Left forelimb (tissue), 1 donor: ENCODE results near the gene CELF1.
A peak's percentile ranks its signal among the peaks of the same experiment; 100 is the strongest.

Experiments used
- DNase-seq: peaks from one replicate; pipeline ENCODE4 v3.0.0-alpha.2; 2018; ENCODE audit warnings: low spot score

The CELF1 gene

DNA sequence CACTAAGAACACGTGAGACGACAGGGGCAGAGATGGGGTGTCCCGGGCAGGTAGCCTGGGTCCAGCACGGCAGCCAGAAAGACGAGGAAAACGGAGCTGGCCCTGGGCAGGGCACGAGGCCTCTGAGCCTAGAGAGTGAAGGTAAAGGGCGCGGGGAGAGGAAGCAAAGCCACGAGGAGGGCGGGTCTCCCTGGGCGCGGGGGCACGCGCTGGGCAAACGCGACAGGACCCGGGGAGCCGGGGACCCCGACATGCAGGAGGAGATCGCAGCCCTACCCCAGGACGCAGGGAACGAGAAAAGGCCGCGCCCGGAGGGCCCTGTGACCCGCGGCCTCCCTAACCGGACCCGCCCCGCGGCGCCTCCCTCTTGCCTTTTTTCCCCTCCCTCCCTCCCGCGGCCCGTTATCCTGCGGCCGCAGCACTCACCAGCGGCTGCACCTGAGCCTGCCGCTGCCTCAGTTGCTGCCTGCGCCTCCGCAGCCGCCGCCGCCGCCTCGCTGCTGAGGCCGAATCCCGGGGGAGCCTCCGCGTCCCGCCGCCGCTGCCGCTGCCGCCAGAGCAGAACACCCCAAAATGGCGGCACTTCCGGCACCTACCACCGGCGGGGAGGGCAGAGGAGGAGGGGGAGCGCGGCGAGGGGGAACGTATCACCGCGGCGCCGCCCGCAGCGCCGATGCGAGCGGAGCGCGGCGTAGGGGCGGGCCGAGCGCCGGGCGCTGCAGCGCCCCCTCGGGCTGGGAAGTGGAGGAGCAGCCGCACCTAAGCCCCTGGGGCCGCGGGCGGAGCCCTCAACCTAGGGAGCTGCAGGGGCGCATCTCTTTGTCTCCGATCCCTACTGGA lies at the start of gene CELF1:
Gene CELF1, minus strand, starts transcription at position 567 of the 840 bp plus-strand sequence. CDS start 53,609 bp downstream, outside the sequence.
- peak; percentile 95 for DNase-seq

DNA sequence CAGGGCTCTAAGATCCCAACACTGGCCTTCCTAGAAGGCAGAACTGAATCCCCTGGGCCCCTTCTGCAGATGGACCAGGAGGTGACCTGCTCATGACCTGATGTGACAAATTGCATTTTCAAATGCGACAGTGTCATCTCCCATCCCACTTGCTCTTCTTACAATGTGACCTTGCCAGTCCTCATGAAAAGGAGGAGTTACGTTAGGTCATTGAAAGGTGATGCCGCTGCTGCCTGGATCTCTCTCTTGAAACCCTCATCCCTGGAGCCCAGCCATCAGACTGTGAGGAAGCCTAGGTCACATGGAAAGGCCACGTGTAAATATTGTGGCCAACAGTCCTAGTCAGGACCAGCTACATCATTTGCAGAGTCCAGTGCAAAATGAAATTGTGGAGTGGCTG lies 47.0 kb upstream of the CELF1 start:
- no peak for DNase-seq

DNA sequence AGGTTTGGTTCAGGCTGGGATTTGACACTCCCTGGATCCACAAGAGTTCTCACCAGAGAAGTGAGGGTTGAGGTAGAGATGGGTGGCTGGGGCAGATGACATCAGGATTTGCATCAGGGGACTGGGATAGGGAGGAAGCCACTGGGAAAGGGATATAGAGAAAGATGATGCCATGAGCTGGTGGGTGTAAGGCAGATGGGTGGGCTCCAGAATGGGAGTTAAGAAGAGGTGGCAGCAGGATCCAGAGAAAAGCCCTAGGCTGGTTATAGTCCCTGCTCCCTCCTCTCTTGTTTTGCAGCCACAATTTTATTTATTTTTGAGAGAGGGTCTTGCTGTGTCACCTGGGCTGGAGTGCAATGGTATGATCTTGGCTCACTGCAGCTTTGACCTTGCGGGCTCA lies 43.0 kb upstream of the CELF1 start:
- DNase-seq, result no peak

DNA sequence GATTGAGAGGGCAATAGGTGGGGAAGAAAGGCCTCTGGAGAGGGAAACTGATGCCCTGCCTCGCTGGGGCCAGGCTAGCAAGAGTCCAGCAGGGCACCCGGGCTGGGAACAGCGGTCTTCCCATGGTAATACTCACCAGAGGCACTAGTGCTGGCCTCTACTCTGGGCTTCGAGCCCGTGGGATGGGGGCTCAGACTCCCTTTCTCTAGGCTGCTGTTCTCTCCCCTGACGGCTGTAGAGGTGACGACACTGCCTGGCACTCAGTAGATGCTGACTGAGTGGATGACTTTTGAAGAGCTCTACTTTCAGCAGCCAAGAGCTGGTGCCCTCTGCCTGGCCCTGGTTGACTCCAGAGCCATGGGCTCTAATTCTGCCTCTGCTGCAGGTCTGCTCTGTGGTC lies 42.1 kb upstream of the CELF1 start:
- no peak for DNase-seq

DNA sequence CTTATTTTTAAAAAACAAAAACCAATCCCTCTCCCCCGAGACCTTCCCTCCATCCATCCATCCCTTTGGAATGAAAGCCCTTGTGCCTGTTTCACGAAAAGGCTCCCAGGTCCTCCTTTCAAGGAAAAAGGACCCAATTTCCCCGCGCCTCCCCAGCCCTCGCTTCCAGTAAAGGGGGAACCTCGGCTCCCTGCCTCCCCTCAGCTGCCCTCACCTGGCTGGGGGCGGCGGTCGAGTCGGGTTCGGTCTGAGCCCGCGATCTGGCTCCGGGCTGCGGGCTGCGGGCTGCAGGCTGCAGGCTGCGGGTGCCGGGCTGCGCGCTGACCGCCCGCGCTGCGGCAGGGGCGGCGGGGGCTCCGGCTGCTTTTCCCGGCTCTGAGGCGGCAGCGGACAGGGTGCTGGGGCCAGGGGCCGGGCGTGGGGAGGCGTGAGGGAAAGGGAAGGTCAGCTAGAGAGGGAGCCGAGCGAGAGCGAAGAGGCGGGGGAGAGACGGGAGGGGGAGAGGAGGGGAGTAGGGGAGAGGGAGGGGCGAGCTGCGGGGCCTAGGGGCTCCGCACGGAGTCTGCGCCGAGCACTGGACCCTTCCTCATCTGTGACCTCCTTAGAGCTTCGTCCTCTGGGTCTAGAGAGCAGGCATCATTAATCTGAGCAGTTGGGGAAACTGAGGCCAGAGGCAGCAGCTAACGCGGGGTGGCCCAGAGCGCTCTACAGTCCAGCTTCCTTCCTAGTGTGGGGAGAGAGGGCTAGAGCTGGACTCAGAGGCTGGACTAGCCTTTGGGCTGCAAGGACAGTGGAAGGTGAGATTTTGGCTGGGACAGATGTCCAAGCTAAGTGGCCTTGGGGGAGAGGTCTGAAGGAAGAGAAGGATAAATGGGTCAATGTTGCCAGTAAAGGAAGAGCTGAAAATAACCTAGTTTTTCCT lies 41.3 kb upstream of the CELF1 start, which contains the start of gene C1QTNF4:
Gene C1QTNF4, minus strand, starts transcription at position 478 of the 922 bp plus-strand sequence. CDS start 3,601 bp downstream, outside the sequence.
- DNase-seq, result no peak

DNA sequence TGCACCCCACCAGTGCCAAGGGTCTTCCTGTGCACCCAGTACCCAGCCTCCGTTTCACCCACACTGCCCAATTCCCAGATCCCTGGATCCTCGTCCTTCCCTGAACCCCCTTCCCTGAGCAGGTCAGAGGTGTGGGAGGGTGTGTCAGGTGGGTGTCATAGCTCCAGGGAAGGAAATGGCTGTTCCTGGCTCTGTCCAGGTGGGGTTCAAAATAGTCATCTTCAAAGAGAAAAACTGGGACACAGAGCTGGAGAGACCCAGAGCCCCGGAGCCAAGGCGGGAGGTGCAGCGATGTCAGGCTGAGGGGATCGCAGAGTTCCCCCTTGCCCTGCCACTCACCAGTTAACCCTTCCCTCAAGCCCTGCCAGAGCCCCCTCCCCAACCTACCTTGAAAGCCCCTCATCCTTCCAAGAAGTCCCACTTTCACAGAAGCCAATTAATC lies 40.6 kb upstream of the CELF1 start:
- DNase-seq, result no peak

DNA sequence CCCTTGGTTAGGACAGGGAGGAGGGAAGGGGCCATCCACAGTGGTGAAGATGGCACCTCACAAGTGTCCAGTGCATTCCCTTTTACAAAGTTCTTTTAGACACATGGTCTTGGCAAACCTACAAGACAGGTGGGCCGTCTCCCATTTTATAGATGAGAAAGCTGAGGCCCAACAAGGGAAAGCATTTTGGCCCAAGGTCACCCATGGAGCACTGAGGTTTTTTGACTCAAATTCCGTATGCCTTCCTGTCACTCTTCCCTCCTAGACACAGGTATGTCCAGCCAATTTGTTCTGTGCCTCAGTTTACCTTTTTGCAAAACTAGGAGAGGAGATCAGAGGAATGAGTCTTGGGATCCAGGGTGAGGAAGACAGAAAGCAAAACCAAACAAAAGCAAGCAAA lies 40.0 kb upstream of the CELF1 start:
- DNase-seq, result no peak

DNA sequence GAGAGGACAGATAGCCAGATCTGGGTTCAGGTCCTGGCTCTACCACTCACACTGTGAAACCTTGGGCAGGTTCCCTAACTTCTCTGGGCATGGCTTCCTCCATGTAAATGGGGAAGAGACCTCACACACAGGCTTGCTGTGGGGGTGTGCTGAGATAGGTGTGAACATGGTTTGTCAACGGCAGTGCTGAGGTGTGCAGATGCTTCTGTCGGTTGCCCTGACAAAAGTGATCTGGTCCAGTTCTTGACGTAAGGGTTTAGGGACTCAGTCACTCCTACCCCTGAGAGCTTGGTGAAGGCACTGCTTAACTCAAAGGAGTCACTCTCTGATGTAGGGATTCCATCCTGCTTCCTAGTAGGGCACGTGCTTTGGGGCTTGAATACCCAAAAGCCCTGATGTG lies 39.3 kb upstream of the CELF1 start:
- no peak for DNase-seq

DNA sequence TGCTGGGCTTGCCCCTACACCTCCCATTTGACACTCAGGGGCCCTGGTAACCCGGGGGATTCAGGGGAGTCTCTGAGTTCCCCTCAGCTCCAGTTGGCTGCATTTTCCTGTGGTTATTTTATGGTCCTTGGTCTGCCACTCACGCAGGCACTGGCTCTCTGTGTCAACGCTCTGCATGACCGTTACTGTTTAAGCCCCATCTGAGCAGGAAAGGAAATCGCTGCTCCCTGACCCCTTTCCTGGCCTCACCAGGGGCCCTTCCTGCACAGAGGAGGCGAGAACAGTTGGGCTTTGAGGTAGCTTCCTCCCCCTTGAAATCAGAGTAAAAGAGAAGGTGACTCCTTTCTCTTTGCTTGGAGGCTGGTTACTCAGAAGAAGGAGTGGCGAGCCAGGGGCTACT lies 38.8 kb upstream of the CELF1 start:
- no peak for DNase-seq

DNA sequence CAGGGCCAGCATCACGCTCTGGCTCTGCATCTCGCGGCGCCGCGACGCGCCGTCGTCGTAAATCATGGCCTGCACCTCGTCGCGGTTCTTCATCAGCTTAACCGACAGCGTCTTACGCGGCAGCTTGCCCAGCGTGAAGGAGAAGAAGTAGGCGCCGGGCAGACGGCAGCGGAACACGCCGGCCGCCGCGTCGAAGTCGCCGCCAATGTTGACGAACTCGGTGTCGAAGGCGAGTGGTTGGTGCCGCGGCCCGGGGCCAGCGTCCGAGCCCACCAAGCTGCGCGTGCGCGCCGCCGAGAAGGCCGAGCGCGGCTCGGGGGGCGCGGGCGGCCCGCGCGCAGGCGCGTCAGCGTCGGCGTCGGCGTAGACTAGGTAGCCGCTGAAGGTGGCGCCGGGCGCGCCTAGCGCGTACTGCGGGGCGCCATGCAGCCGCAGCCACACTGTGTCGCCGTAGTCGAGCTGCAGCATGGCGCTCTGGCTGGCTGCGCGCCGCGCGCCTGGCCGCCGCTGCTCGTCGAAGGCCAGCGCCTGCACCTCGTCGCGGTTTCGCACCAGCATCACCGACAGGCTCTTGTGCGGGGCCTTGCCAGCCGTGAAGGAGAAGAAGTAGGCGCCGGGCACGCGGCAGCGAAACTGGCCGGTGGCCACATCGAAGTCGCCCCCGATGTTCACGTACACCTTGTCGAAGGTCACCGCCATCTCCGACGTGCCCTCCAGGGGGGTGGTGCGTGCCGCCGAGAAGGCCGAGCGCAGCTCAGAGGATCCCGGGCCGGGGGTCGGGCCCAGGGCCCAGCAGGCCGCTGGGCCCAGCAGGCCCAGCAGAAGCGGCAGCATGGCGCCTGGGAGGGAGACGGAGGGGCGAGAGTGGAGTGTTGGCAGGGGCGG lies 37.3 kb upstream of the CELF1 start:
- DNase-seq, result peak; percentile 81

DNA sequence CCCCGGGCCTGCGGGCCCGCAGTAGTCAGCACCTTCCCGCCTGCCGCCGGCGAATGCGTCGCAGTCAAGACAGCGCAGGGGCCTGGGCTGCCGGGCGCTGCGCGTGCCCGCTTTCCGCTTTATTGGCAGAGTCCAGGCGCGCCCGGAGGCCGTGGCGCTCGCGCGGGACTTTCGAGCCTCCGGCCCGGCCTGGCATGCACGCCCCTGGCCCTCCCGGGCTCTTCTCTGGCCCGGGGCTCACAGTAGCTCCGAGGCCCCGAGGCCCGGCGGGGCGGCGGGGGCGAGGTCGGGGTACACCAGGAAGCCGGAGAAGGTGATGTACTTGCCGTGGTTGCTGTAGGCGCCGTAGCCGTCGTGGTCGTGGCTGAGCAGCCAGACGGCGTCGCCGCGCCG lies 36.6 kb upstream of the CELF1 start:
- no peak for DNase-seq

DNA sequence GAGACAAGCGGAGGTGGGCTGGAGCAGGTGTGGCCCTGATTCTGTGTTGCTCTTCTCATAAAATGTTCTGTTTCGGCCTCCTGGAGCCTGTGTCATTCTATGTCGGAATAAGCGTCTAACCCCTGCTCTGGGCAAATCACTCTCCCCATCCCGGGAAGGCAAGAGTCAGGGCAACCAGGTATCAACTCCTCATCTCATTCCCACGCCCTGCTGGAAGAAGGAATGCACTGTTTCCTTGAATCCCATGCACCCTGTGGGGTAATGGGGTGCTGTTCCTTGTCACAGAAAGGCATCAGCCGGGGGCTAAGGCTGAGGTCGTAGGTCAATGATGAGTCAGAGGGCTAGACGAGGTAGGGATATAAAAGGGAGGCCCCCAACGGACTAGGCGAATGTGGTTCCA lies 36.2 kb upstream of the CELF1 start:
- DNase-seq, result no peak

DNA sequence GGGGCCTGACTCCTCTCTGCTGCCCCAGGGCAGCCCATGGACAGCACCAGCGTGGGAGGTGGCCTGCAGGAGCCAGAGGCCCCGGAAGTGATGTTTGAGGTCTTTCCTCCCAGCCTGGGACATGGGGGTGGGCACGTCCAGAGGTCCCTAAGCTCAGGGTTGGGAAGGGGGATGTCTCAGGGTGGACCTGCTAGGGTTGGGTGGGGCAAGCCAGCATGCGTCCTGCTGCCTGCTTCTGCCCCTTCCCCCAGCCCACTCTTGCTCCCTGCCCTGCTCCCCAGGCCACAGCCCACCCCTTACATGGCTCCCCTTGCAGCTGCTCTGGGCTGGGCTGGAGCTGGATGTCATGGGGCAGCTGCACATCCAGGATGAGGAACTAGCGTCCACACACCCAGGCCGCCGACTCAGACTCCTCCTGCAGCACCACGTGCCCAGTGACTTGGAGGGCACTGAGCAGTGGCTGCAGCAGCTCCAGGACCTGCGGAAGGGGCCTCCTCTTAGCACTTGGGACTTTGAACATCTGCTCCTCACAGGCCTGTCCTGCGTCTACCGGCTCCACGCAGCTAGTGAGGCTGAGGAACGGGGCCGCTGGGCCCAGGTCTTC lies 34.9 kb upstream of the CELF1 start:
- no peak for DNase-seq

DNA sequence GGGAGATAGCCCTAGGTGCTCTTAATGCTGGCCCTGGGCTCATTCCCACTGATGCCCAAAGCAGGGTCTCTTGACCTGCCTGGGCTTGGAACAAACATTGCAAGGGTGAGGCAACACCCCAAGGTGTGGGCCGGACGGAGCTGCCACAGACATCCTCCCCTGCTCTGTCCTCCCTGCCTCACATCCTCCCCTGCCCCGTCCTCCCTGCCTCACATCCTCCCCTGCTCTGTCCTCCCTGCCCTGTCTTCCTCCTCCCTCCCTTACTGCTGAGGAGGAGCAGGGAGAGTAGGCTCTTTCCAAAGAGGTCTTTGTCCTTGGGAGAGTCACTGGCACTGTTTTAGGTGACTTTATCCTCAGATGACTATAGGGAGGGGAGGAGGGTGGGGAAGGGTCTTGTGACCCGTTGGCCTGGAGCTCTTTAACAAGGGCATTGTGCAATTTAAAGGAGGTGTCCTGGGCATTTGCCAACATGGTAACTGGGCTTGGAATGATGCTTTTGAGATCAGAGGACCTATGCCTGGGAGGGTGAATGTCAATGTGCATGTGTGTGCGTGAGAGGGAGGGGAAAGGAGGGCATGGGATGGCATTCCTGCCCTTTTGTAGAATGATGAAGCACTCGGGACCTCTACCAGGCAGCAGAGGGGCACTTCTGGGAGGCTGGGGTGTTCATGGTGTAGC lies 34.2 kb upstream of the CELF1 start:
- DNase-seq, result no peak

DNA sequence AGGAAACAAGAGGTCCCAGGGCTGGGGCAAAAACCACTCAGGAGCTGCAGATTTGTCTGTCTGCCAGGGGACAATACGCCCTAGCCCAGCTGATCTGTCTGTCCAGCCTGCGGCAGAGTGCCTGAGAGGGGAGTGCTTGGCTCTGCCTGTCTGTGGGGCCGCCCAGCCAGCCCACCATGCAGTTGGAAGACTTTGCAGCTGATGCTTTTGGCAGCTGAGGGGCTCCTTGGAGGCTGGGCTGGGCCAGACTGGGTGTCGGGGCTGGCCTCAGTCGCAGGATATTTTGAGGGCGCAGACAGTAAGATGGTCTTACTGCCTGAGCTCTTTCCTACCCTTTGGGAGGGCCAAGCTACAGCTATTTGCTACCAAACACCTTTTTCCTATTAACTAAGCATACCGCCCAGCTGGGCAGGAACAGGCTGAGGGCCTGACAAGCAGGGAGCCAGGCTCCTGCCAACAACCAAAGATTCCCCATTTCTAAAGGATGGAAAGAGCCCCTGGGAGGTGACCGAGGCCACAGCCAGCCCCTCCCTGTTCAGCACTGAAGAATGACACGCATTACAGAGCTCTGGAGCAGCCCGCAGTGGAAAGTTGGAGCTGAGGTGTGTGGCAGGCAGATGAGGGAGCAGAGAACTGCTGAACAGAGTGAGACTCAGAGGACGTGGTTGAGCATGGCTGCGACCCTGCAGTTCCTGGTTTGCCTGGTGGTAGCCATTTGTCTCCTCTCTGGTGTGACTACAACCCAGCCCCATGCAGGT lies 33.3 kb upstream of the CELF1 start, which contains the start of gene FAM180B:
Gene FAM180B, plus strand, starts transcription at position 581 of the 758 bp plus-strand sequence. Its CDS starts 91 bp downstream, at position 672.
- DNase-seq, result peak; percentile 78

DNA sequence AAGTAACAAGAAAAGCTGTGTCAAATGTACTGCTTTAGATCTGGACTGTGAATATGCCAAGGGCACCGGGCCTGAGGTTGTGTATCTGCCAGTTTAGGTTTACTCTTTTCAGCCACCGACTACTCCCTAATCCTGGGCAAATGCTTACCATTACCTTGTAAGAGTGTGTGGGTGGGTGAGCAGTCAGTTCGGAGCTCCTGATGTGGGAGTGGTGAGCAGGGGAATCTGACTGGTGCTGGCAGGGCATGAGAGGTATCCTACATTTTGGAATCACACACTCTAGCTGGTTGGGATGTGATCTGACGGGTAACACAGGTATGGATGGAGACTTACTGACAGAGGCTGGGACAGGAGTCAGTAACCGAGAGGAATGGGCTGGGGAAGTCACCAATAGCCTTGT lies 30.9 kb upstream of the CELF1 start:
- DNase-seq, result no peak

DNA sequence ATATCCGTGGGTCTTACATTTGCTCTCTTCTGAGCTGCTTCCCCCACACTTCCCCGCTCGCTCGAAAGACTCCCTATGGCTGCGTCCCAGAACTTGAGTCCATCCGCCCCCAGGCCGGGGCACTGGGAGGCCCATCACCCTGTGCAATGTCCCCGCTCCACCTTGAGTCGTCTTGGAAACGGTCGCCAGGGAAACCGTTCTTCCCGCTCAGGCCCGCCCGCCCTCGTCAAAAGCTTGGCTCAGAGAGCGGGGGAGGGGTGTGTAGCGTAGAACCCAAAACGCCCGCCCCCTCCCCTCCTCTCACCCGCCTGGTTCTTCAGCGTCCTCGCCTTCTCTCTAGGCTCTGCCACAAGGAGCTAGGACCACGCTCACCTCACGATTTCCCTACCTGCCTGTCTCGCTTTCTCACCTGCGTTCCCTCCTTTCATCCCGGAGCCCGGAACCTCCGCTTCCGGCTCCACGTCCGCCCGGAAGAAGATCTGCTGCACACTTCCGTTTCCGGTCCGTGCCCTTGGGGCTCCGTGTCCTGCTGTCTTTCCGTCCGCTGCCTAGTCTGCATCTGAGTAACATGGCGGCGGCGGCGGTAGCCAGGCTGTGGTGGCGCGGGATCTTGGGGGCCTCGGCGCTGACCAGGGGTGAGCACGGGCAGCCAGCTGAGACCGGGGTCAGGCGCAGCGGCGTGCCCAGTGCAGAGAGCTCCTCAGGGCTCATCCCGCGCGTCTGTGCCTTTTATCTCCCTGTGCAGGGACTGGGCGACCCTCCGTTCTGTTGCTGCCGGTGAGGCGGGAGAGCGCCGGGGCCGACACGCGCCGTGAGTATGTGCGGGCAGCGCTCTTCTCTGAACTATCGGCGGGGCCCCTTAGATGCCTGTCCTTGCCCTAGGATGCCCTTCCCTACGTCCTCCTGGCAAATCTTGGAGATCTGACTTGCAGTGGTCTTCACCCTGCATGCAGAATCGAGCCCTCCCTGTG lies 25.9 kb upstream of the CELF1 start, which contains the start of the genes KBTBD4 and NDUFS3:
Gene KBTBD4, minus strand, starts transcription at position 447 of the 971 bp plus-strand sequence. Its CDS starts 19 bp downstream, at position 428.
Gene NDUFS3, plus strand, starts transcription at position 551 of the 971 bp plus-strand sequence. Its CDS starts 18 bp downstream, at position 569.
- peak; percentile 95 for DNase-seq

DNA sequence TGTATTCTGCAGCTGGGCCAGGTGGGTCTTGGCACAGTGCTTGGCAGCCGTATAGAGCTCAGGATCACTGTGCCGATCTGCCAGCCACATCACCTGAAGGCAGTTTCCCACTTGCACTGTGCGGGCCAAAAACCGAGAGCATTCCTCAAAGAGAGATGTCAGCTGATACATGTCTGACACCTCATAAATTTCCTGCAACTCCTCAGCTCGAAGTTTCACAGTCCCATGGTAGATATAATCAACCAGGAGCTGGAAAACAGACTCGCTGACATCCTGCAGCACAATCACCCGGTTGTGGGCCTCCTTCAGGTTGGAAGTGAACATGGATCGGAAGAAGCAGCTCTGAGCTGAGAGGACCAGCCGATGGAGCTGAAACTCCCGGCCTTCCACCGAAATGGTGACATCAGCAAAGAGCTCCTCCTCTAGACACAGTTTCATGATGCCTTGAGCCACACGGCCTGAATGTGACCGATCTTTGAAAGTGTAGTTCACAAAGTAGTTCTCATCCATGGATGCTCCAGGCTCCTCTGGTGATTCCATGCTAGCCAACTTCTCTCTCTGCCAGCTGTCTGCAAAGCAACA lies 24.6 kb upstream of the CELF1 start:
- DNase-seq, result no peak
